Measurements from ENCODE around the gene CACNA2D3. TPM values are rescaled to one million over a fixed set of nuclear protein-coding genes. Genes with fewer than 3 reads are reported as not detected.

Gene CACNA2D3
- total RNA-seq, 1 donor from 2014 or later = 0.17 TPM

- no peak for DNase-seq (ENCODE audit: low read depth)
- Histone ChIP-seq H3K36me3 (ENCODE audit: control insufficient read depth, insufficient read depth, low read length) (no peaks in the 10 kb centered on the region), H3K4me3 (ENCODE audit: low read depth, low read length) (no peak overlapping the region), H3K27me3 (ENCODE audit: control insufficient read depth, insufficient read depth, low read length) (no peaks in the 10 kb centered on the region)
- TF ChIP-seq, protein P1, sequence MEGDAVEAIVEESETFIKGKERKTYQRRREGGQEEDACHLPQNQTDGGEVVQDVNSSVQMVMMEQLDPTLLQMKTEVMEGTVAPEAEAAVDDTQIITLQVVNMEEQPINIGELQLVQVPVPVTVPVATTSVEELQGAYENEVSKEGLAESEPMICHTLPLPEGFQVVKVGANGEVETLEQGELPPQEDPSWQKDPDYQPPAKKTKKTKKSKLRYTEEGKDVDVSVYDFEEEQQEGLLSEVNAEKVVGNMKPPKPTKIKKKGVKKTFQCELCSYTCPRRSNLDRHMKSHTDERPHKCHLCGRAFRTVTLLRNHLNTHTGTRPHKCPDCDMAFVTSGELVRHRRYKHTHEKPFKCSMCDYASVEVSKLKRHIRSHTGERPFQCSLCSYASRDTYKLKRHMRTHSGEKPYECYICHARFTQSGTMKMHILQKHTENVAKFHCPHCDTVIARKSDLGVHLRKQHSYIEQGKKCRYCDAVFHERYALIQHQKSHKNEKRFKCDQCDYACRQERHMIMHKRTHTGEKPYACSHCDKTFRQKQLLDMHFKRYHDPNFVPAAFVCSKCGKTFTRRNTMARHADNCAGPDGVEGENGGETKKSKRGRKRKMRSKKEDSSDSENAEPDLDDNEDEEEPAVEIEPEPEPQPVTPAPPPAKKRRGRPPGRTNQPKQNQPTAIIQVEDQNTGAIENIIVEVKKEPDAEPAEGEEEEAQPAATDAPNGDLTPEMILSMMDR (IDR thresholded peaks at IDR 0.05; ENCODE audit: insufficient read depth, low read length, poor library complexity, severe bottlenecking) = no peak
Observed at GRCh38 chr3:54698054-54698453, 575.7 kb downstream of the CACNA2D3 start.

DNA sequence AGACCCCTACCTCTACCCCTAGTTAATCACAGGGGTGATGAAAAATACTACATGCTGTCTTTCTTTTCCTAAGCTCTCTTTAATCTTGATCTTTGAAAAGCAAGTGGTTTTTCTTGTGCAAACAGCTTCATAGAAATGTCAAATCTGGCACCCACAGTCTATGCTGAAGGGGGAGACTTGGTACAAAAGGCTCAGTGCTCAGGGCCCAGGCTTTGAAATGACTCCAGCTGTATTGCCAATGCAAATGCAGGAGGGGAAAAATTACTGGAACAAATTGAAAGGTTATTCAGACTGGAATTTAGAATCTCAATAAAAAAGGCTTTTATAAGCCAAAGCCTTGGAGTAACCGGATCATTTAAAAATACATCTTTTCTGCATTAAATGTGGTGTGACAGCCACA, 581.6 kb downstream of the CACNA2D3 start:
- TF ChIP-seq, protein P1 (IDR thresholded peaks at IDR 0.05; ENCODE audit: insufficient read depth, low read length, poor library complexity, severe bottlenecking) = no peak
- DNase-seq (ENCODE audit: low read depth) = no peak
- Histone ChIP-seq H3K36me3 (ENCODE audit: control insufficient read depth, insufficient read depth, low read length) (no peaks in the 10 kb centered on the region), H3K27me3 (ENCODE audit: control insufficient read depth, insufficient read depth, low read length) (no peaks in the 10 kb centered on the region), H3K4me3 (ENCODE audit: low read depth, low read length) (no peak overlapping the region)

DNA sequence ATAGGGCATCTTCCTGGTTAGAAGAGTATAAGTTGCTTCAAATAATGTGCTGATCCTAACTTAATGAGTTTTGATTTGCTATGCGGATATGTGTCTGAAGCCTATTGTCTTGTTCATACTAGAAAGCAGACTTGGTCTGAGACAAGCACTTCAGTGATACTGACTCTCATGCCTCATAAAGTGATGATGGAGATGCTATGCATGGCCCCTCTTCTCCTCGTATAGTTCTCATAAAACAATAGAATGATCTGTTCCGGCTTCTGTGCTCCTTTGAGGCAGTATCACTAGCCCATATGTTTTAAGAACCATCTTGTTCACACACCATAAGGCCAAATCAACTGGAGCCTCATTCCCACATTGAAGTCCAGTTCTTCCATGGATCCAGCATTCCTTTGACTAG, 583.4 kb downstream of the CACNA2D3 start:
- no peaks in the 10 kb centered on the region for H3K36me3 ChIP-seq (ENCODE audit: control insufficient read depth, insufficient read depth, low read length)
- TF ChIP-seq, protein P1 (IDR thresholded peaks at IDR 0.05; ENCODE audit: insufficient read depth, low read length, poor library complexity, severe bottlenecking) = no peak
- no peak overlapping the region for H3K4me3 ChIP-seq (ENCODE audit: low read depth, low read length)
- DNase-seq (ENCODE audit: low read depth) = no peak
- H3K27me3 ChIP-seq (ENCODE audit: control insufficient read depth, insufficient read depth, low read length) = no peaks in the 10 kb centered on the region

DNA sequence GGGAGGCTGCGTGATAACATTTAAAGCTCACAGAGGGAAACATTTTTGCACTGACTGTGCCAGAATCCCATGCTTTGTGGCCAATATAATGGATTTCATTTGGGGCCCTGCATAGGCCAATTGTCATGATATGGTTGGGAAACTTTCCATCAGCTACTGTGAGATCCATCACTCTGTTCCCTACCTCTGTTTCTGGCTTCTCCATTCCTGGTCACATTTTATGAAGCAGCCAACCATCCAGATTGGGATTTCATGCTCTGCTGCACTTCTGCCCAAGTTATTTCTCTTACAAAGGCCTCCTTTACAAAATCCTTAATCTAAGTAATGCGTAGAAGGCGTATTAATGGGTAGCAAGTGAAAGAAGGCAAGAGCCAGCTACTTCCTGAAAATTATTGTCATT, 584.4 kb downstream of the CACNA2D3 start:
- no peaks in the 10 kb centered on the region for H3K36me3 ChIP-seq (ENCODE audit: control insufficient read depth, insufficient read depth, low read length)
- no peak overlapping the region for H3K4me3 ChIP-seq (ENCODE audit: low read depth, low read length)
- DNase-seq (ENCODE audit: low read depth) = no peak
- no peaks in the 10 kb centered on the region for H3K27me3 ChIP-seq (ENCODE audit: control insufficient read depth, insufficient read depth, low read length)
- TF ChIP-seq, protein P1 (IDR thresholded peaks at IDR 0.05; ENCODE audit: insufficient read depth, low read length, poor library complexity, severe bottlenecking) = no peak

- no peaks in the 10 kb centered on the region for H3K36me3 ChIP-seq (ENCODE audit: control insufficient read depth, insufficient read depth, low read length)
- TF ChIP-seq, protein P1 (IDR thresholded peaks at IDR 0.05; ENCODE audit: insufficient read depth, low read length, poor library complexity, severe bottlenecking) = no peak
- DNase-seq (ENCODE audit: low read depth) = no peak
- H3K27me3 ChIP-seq (ENCODE audit: control insufficient read depth, insufficient read depth, low read length) = no peaks in the 10 kb centered on the region
- H3K4me3 ChIP-seq (ENCODE audit: low read depth, low read length) = no peak overlapping the region
Observed at GRCh38 chr3:54709785-54710184, 587.4 kb downstream of the CACNA2D3 start.

DNA sequence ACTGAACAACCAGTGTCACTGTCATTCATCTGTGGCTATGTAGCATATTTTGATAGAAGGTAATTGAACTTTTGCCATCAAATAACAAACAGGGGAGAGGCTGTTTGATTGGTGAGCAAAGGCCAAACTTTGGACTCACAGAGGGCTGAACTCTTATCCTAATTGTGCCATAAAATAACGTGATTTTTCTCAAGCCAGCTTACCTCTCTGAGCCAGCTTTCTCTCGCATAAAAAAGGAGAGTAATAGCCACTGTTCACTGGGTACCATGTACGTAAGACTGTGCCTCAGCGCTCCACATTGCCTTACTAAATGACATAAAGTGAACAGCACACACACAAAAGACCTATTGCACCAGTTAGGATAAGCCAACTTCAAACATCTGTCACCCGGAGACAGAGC, 588.6 kb downstream of the CACNA2D3 start:
- no peaks in the 10 kb centered on the region for H3K36me3 ChIP-seq (ENCODE audit: control insufficient read depth, insufficient read depth, low read length)
- no peaks in the 10 kb centered on the region for H3K27me3 ChIP-seq (ENCODE audit: control insufficient read depth, insufficient read depth, low read length)
- H3K4me3 ChIP-seq (ENCODE audit: low read depth, low read length) = no peak overlapping the region
- no peak for DNase-seq (ENCODE audit: low read depth)
- TF ChIP-seq, protein P1 (IDR thresholded peaks at IDR 0.05; ENCODE audit: insufficient read depth, low read length, poor library complexity, severe bottlenecking) = no peak
